Loucy (cell line): ENCODE measurements around the gene SDK1.

Source experiments
- H2AFZ ChIP-seq: fragments of 200-600 bp; sonication (generic); 2 replicates; pipeline ENCODE4 v1.6.0; 2016; ENCODE audit warnings: antibody characterized with exemption, mild to moderate bottlenecking, low read length, moderate library complexity
- H3F3A ChIP-seq: fragments of 200-600 bp; 2 replicates; pipeline ENCODE4 v1.6.0; 2016; ENCODE audit warnings: antibody characterized with exemption, low read depth, mild to moderate bottlenecking
- H3K27me3 ChIP-seq: fragments of 200-600 bp; sonication (generic); 2 replicates; pipeline ENCODE4 v1.6.1; 2014; ENCODE audit warnings: low read length, mild to moderate bottlenecking; ENCODE audit not compliant: insufficient read depth, poor library complexity, severe bottlenecking
- H3K36me3 ChIP-seq: fragments of 200-600 bp; sonication (generic); 2 replicates; pipeline ENCODE4 v1.6.1; 2016; ENCODE audit warnings: low read length; ENCODE audit not compliant: insufficient read depth
- H3K4me1 ChIP-seq: fragments of 200-600 bp; sonication (generic); 2 replicates; pipeline ENCODE4 v1.5.1; 2014; ENCODE audit warnings: low read length, mild to moderate bottlenecking; ENCODE audit not compliant: insufficient read depth, poor library complexity, severe bottlenecking
- H3K4me2 ChIP-seq: fragments of 200-600 bp; sonication (generic); 2 replicates; pipeline ENCODE4 v1.6.0; 2014; ENCODE audit warnings: antibody characterized with exemption, low read length, low read depth, mild to moderate bottlenecking; ENCODE audit not compliant: poor library complexity, severe bottlenecking
- H3K4me3 ChIP-seq: fragments of 200-600 bp; sonication (generic); 2 replicates; pipeline ENCODE4 v1.5.1; 2014; ENCODE audit warnings: low read length, mild to moderate bottlenecking, mixed read lengths; ENCODE audit not compliant: poor library complexity, severe bottlenecking
- H3K79me2 ChIP-seq: fragments of 200-600 bp; sonication (generic); 2 replicates; pipeline ENCODE4 v1.6.1; 2014; ENCODE audit warnings: low read length; ENCODE audit not compliant: insufficient read depth
- H3K9ac ChIP-seq: fragments of 200-600 bp; sonication (generic); 2 replicates; pipeline ENCODE4 v1.6.0; 2014; ENCODE audit warnings: mild to moderate bottlenecking, low read depth, low read length, moderate library complexity; ENCODE audit not compliant: poor library complexity, severe bottlenecking
- H3K9me2 ChIP-seq: fragments of 200-600 bp; sonication (generic); replicated peaks from 2 replicates; pipeline ENCODE4 v1.6.1; 2016; ENCODE audit warnings: low read depth, low read length, mixed read lengths
- H3K9me3 ChIP-seq: fragments of 200-600 bp; sonication (generic); 2 replicates; pipeline ENCODE4 v1.6.1; 2014; ENCODE audit warnings: mild to moderate bottlenecking, antibody characterized with exemption, low read length, low read depth; ENCODE audit not compliant: insufficient read depth
- H4K20me1 ChIP-seq: fragments of 200-600 bp; sonication (generic); 2 replicates; pipeline ENCODE4 v1.6.0; 2014; ENCODE audit warnings: antibody characterized with exemption, low read length, mild to moderate bottlenecking; ENCODE audit not compliant: insufficient read depth, poor library complexity, severe bottlenecking
- EZH2phosphoT487 ChIP-seq: fragments of 200-600 bp; IDR thresholded peaks from 2 replicates; pipeline ENCODE4 v1.6.1; 2018; ENCODE audit warnings: antibody characterized with exemption, mild to moderate bottlenecking, moderate library complexity, borderline replicate concordance
- TF ChIP-seq, protein P1 (sequence below): fragments of 200-600 bp; sonication (generic); conservative IDR thresholded peaks from 2 replicates; pipeline ENCODE4 v1.5.1; 2014; ENCODE audit warnings: mild to moderate bottlenecking, antibody characterized with exemption, low read length

Gene SDK1

DNA sequence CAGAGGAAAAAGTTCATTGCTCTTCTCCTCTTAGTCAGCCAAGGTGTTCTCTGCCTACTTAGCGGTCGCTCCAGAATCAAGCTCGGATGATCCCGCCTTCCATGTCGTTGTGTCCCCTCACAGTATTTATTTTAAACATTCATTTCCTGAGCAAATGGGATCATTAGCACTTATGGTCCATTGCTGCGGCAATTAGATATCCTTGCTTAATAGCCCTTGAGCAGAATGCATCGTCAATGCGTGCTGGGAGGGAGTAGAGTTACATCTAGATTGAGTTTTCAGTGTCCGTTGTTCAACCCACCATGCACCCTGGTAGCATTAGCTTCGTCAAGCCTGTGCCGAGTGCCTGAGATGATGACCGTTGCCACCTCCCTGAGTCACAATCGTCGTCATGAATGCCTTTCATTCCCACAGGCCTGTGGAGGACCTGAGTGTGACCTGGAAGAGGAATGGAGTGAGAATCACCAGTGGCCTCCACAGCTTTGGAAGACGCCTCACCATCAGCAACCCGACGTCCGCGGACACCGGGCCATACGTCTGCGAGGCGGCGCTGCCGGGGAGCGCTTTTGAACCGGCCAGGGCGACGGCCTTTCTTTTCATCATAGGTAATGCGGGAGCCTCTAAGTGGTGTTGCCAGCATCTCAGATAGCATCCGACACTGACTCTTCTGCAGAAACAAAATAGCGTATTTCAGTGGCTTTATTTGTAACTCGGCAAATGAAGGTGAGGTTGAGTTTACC lies 650.4 kb downstream of the SDK1 start:
- TF ChIP-seq, protein P1, sequence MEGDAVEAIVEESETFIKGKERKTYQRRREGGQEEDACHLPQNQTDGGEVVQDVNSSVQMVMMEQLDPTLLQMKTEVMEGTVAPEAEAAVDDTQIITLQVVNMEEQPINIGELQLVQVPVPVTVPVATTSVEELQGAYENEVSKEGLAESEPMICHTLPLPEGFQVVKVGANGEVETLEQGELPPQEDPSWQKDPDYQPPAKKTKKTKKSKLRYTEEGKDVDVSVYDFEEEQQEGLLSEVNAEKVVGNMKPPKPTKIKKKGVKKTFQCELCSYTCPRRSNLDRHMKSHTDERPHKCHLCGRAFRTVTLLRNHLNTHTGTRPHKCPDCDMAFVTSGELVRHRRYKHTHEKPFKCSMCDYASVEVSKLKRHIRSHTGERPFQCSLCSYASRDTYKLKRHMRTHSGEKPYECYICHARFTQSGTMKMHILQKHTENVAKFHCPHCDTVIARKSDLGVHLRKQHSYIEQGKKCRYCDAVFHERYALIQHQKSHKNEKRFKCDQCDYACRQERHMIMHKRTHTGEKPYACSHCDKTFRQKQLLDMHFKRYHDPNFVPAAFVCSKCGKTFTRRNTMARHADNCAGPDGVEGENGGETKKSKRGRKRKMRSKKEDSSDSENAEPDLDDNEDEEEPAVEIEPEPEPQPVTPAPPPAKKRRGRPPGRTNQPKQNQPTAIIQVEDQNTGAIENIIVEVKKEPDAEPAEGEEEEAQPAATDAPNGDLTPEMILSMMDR: no peak
- no peak for TF ChIP-seq EZH2phosphoT487
- no peaks in the 10 kb centered on the region for H3K9me2 ChIP-seq
- H2AFZ ChIP-seq: no peak overlapping the region
- no peak overlapping the region for H3K4me2 ChIP-seq
- no peaks in the 10 kb centered on the region for H3K27me3 ChIP-seq
- no peak overlapping the region for H3K4me3 ChIP-seq
- H3K9me3 ChIP-seq: peaks cover 4% of the 10 kb centered on the region; the same call in 1 of the 2 replicates
- H3K4me1 ChIP-seq: no peaks in the 10 kb centered on the region
- no peaks in the 10 kb centered on the region for H4K20me1 ChIP-seq
- no peak overlapping the region for H3K9ac ChIP-seq
- H3K36me3 ChIP-seq: no peaks in the 10 kb centered on the region
- no peaks in the 10 kb centered on the region for H3F3A ChIP-seq
- no peaks in the 10 kb centered on the region for H3K79me2 ChIP-seq

DNA sequence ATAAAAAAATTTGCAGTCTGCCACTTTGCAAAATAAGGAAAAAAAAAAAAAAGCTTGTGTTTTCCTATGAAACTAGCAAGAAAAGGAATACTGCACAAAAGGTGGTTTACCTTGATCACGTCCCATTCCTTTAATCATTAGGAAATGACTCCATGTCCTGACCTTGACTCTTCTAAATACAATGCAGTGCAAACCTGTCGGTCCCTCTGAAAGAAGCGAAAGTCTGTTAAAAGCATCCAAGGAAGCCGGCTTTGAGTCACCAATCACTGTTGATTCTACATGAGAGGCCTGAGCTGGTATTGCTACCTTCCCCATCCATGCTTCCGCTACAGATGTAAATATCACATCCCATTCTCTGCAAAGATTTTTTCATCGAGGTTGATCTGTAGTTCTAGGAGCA lies 652.1 kb downstream of the SDK1 start:
- Histone ChIP-seq H3K36me3 (no peaks in the 10 kb centered on the region), H4K20me1 (no peaks in the 10 kb centered on the region), H3F3A (no peaks in the 10 kb centered on the region), H3K9ac (no peak overlapping the region), H3K4me1 (no peaks in the 10 kb centered on the region), H3K27me3 (no peaks in the 10 kb centered on the region), H3K79me2 (no peaks in the 10 kb centered on the region), H2AFZ (no peak overlapping the region), H3K4me3 (no peak overlapping the region), H3K4me2 (no peak overlapping the region), H3K9me3 (peaks cover 4% of the 10 kb centered on the region; the same call in 1 of the 2 replicates), H3K9me2 (no peaks in the 10 kb centered on the region)
- no peak for TF ChIP-seq EZH2phosphoT487
- TF ChIP-seq, protein P1: no peak

DNA sequence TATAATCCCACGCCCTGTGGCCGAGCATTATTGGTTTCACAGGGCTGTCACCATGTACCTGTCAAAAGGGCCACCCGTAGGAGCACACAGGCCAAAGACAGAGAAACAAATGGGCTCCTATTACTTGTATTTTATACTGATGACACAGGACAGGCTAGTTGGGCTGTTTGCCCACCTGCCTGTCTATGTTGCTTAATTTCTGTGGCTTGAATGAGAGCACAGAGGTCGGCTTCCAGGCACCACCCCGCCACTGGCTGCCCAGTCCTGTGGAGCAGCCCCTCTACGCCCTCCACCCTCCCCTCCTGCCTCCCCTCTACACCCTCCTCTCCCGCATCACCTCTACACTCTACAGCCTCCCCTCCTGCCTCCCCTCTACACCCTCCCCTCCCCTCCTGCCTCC lies 652.9 kb downstream of the SDK1 start:
- H3K9ac ChIP-seq: no peak overlapping the region
- H2AFZ ChIP-seq: no peak overlapping the region
- no peaks in the 10 kb centered on the region for H3K36me3 ChIP-seq
- H3K27me3 ChIP-seq: no peaks in the 10 kb centered on the region
- H4K20me1 ChIP-seq: no peaks in the 10 kb centered on the region
- H3K4me3 ChIP-seq: no peak overlapping the region
- no peaks in the 10 kb centered on the region for H3K9me2 ChIP-seq
- no peaks in the 10 kb centered on the region for H3K79me2 ChIP-seq
- H3K9me3 ChIP-seq: peaks cover 4% of the 10 kb centered on the region; the same call in 1 of the 2 replicates
- TF ChIP-seq, protein P1: no peak
- no peak for TF ChIP-seq EZH2phosphoT487
- no peaks in the 10 kb centered on the region for H3K4me1 ChIP-seq
- no peaks in the 10 kb centered on the region for H3F3A ChIP-seq
- no peak overlapping the region for H3K4me2 ChIP-seq
